Right ventricle myocardium superior (tissue), 1 donor: Measurements from ENCODE around the gene CLEC4F. TPM values are rescaled to one million over a fixed set of nuclear protein-coding genes. Genes with fewer than 3 reads are reported as not detected.

Experiments
- ATAC-seq: fragments of 200-7000 bp; cut with Tn5 transposase; one replicate; pipeline ENCODE4 v1.9.1; 2020; ENCODE audit warnings: mild to moderate bottlenecking; ENCODE audit not compliant: poor library complexity
- DNase-seq: peaks from one replicate; pipeline ENCODE4 v3.0.0-alpha.2; 2020
- intact Hi-C: fragments of 100-400 bp; cut with DNase I; formaldehyde crosslinking; loops from one replicate; pipeline ENCODE4 v1.11.2; 2022
- total RNA-seq: library from RNA; stranded (reverse); fragmentation: NEBNext Ultra II Directional; extraction: Animal tissue kit (Norgen Biotek cat#: 25700); gene quantifications from one replicate; pipeline ENCODE4 v1.2.1, GENCODE V29; 2021
- donor health status: DM: no; HTN: yes; CAD: no; lungs with severe emphysema.

The CLEC4F gene
- total RNA-seq, 1 donor from 2014 or later, result 0.08 TPM

GRCh38 chr2:70796262-70796661 is 24.1 kb downstream of the CLEC4F start:
- ATAC-seq (no peak), DNase-seq (no peak)
- intact Hi-C loops, result loop anchor here (10.0 kb wide), 1 partner anchor 149 kb away; no protein-coding TSS in a partner anchor

DNA sequence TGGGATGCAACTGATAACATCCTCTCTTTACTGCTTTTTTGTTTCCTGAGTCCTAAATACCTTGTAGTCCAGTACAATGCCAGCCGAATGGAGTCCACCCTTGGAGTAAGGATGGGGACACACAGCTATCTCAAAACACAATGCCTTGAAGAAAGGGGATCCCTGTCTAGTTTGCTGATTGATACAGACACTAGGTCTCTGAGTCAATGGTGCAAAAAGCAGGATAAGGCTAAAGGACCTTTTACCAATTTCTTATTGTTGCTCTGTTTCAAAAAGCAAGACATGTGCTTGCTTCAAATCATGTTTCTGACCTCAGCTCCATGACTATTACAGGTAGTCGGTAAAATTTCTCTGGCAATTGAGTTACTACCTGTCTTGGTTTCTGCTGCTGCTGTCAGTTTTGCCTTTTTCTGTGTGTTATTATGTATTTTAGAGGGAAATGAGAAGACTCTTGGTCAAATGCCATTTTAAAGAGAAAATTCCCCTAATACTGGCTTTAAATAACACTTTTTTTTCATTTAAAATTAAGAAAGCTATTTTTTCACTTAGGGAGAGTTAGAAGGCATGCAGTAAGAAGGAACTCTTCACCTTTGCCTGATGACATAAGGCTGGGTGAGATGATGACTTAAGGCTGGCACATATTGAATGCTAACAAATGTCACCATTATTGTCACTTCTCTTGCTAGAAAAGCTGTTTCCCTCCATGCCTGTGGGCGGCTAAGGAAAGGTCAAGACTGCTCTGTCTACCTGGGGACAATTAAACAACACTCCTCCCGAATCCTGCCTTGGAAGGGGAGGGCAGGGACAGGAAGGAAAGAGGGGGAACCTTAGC is 25.0 kb downstream of the CLEC4F start:
- ATAC-seq, result no peak
- intact Hi-C loops, result loop anchor here (10.0 kb wide), 1 partner anchor 149 kb away; no protein-coding TSS in a partner anchor
- DNase-seq, result no peak

- DNase-seq (no peak), ATAC-seq (no peak)
- intact Hi-C loops, result loop anchor here (10.0 kb wide), 1 partner anchor 151 kb away; no protein-coding TSS in a partner anchor
Measured at GRCh38 chr2:70793450-70793849, 26.9 kb downstream of the CLEC4F start.

- intact Hi-C loops, result loop anchor here (10.0 kb wide), 1 partner anchor 155 kb away; no protein-coding TSS in a partner anchor
- ATAC-seq (peak; percentile 45), DNase-seq (no peak)
Measured at GRCh38 chr2:70790136-70790828, 30.1 kb downstream of the CLEC4F start, which contains the start of gene FIGLA. FIGLA (minus strand) TSS chr2:70790643; CDS start chr2:70790638, 5 bp downstream.

- DNase-seq, result peak; percentile 73
- peak; percentile 82 for ATAC-seq
- intact Hi-C loops, result loop anchor here (10.0 kb wide), 2 partner anchors 135 to 155 kb away; no protein-coding TSS in a partner anchor
Measured at GRCh38 chr2:70789304-70790135, 30.9 kb downstream of the CLEC4F start.

- DNase-seq, result no peak
- intact Hi-C loops, result loop anchor here (10.0 kb wide), 1 partner anchor 131 kb away; no protein-coding TSS in a partner anchor
- no peak for ATAC-seq
Measured at GRCh38 chr2:70785137-70785911, 35.1 kb downstream of the CLEC4F start.

DNA sequence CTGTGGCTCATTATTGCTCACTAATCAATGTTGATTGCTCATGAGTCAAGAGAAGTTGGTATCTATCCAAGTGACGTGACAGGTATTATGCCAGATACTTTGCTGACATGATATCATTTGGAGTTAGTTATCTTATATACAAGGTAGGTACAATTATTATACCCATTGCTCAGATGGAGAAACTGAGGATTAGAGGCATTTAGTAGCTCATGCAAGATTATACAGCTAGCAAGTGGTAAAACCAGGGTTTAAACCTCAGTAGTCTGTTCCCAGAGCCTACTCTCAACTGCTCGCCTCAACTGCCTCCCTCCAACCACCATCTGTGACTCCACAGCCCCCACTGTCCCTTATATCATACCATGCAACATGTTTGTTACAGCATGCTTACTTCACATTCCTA is 36.1 kb downstream of the CLEC4F start:
- DNase-seq, result no peak
- ATAC-seq, result no peak
- intact Hi-C loops, result loop anchor here (10.0 kb wide), 1 partner anchor 130 kb away; no protein-coding TSS in a partner anchor

GRCh38 chr2:70779911-70780545 is 40.4 kb downstream of the CLEC4F start:
- DNase-seq (no peak), ATAC-seq (no peak)
- intact Hi-C loops, result loop anchor here (10.0 kb wide), 1 partner anchor 125 kb away; no protein-coding TSS in a partner anchor

GRCh38 chr2:70779491-70779890 is 40.9 kb downstream of the CLEC4F start:
- intact Hi-C loops, result no loop called here
- no peak for DNase-seq

GRCh38 chr2:70778676-70779075 is 41.7 kb downstream of the CLEC4F start:
- no peak for ATAC-seq
- intact Hi-C loops, result no loop called here
- no peak for DNase-seq

More at GRCh38 chr2:70779491-70779890, 40.9 kb downstream of the CLEC4F start:
- no peak for ATAC-seq

GRCh38 chr2:70777450-70777849 is 42.9 kb downstream of the CLEC4F start:
- intact Hi-C loops, result no loop called here
- DNase-seq (no peak), ATAC-seq (no peak)

- ATAC-seq (no peak), DNase-seq (no peak)
- intact Hi-C loops, result no loop called here
Measured at GRCh38 chr2:70776266-70776665, 44.1 kb downstream of the CLEC4F start.

DNA sequence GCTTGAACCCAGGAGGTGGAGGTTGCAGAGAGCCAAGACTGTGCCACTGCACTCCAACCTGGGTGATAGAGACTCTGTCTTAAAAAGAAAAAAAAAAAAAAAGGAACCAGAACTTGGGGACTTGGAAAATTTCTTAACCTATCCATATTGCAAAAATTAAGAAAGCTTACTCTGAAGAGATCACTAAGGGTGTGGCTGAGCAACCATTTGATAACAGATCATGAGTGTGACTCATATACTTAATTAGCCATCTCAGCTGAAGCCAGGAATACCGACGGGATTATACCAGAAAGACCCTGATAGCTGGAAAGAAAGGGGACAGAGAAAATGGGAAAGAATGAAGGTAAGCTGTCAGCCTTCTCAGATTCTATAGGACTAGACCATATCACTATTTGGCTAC is 45.3 kb downstream of the CLEC4F start:
- DNase-seq, result no peak
- intact Hi-C loops, result no loop called here
- ATAC-seq, result no peak

DNA sequence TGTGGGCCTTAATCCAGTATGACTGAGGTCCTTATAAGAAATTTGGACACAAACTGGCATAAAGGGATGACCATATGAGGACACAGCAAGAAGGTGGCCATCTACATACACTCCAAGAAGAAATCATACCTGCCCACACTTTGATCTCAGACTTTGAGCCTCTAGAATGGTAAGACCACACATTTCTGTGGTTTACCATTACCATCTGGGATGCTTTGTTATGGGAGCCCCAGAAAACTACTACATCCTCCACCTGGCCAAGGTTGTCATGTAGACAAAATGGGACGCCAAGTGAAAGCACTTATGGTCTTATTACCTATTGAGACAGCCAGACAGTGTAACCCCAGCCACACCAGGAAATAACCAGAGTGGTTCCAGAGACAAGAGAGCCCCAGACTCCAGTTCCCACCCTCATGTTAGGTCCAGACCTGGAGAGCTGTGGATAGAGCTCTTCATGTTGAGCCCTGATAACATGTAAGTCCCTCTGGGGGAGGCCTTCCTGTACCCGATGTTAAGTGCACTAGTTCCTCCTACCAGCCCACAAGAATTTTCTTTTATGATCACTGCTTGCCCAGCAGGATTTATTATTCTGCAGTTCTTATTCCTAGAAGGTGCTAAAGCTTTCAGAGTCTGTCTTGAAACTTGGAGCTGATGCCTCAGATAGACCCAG is 47.8 kb downstream of the CLEC4F start:
- DNase-seq (no peak), ATAC-seq (no peak)
- intact Hi-C loops, result no loop called here

DNA sequence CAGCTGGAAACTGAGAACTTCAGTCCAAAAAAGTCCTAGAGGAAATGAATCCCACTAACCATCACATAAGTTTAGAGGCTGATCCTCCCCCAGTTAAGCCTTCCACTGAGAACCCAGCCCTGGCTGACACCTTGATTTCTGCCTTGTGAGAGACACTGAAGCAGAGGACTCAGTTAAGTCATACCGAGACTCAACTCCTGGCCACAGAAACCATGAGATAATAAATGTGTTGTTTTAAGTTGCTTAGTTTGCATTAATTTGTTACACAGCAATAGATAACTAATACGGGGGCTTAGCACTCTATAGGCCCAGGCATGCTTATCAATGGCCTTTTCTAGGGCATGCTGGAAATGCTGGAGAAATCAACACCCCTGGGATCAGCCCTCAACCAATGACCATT is 49.0 kb downstream of the CLEC4F start:
- intact Hi-C loops, result no loop called here
- ATAC-seq, result no peak
- no peak for DNase-seq

- DNase-seq (no peak), ATAC-seq (no peak)
- intact Hi-C loops, result no loop called here
Measured at GRCh38 chr2:70769450-70769849, 50.9 kb downstream of the CLEC4F start.

DNA sequence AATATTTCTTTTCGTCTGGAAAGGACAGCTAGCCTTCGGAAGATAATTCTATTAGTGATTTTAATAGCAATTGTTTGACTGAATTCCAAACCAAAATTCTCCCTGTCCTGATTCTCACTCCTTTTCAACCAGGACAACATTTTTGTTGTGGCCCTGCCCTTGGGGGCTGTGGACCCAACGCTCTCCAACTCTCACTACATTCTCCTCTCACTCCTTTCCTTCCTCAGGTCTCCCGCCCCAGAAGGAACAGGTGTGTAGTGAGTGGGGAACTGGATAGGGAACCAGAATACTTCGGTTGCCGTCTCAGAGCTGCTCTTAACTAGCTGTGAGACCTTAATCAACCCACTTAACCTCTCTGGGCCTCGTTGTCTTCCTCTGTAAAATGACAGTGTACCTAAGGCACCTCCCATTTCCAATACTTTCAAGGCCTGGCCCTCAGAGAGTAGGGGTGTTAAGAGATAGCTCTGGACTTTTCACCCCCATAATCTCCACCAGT is 51.8 kb downstream of the CLEC4F start:
- DNase-seq, result no peak
- intact Hi-C loops, result no loop called here
- ATAC-seq, result no peak
